ENCODE measurements around the gene ZNF100.
"Not testable (repeated sequence)": the region's sequence is repeated elsewhere in the genome, so short reads cannot be mapped to it uniquely, and the experiment has no call there.

Gene ZNF100

DNA sequence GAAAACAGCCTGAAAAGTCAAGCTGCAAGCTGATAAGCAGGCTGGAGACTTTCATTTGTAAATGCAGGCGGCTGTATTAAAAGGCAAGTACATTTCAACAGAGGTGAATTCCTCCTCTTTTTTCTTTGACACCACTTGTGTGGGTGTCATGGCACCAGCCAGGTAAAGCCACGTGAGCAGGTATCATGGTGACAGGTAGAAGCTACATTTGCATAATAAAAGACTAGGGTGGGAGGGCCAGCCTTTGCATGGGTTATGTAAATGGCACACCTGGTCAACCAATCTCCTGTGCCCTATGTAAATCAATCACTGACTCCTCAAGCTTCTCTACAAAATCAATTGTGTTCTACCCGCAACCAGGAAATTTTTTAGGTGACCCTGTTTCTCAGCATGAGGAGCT, 68.2 kb downstream of the ZNF100 start:
- DNase-seq: no peak

DNA sequence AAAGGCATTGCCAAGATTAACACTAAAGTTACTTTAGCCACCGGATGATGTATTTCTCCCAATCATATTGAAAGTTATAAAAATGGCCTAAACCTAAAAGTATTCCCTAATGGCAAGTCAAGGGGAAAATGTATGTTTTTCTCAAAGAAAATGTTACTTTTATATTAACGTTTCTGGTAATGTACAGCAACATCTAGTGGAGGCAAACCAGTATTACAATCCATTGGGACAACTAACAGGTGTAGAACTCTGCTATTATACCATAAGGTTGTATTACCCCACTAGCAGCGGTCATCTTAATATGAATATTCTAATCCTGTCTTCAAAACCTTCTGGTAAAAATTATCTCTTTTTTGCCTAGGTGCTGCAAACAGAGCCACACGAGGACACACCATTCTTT, 69.2 kb downstream of the ZNF100 start:
- no peak for DNase-seq

DNA sequence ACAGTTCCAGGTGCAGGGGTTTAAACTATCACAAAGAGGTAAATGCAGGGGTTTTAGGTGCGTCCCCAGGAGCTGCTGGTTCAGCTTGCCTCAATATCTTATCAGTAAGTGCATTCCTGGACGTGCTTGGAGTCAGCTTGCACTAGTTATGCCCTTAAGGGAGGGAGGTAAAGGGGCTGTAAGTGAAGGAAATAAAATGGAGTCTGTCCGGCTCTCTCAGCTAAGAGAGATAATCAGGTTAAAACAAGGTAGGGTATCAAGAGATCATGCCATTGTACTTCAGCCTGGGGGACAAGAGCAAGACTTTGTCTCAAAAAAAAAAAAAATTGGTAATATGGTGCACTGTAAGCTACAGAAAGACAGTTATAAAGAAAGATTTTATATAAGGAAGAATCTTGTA, 69.7 kb downstream of the ZNF100 start:
- DNase-seq: no peak

DNA sequence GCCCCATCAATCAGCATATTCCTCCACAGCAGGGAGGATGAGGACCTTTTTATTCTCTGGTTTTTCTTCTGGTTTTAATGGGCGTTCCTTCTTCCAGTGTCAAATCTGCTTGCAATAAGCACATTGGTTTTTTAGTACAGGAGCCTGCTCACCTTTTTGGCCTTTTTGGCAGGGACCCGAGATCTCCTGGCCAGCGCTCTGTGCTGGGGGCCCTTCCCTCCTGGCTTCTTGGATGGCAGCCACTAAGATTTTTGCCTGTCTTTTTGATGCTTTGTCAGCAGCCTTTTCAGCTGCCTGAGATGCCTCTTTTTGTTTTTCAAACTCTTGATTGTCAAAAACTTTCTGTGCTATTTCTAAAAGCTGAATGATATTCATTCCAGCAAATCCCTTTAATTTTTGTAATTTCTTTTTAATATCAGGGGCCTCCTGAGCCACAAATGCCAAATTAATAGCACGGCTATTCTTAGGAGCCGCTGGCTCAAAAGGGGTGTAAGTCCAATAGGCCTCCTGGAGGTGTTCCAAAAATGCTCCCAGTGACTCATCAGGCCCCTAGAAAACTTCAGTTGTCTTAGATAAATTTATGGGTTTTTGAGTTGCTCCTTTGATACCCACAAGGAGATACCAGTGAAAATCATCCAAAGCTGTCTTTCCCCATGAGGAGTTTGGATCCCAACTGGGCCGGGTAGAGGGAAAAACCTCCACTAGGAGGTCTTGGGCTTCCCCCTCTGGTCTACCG, 73.0 kb downstream of the ZNF100 start:
- no peak for DNase-seq

DNA sequence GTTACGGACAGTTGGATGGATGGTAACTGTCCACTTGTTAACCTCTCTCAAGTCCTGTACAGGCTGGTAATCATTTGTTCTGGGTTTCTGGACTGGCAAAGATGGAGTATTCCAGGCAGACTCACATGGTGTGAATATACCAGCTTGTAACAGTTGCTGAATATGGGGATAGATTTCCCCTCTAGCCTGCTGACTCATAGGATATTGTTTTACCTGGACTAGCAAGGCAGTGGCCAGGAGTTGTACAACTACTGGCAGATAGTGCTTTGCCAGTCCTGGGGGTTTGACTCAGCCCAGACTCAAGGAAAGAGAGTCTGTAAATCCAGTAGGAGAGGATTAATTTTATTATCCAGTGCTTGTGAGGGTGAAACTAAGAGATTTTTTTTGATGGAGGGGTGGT, 74.0 kb downstream of the ZNF100 start:
- DNase-seq: no peak

DNA sequence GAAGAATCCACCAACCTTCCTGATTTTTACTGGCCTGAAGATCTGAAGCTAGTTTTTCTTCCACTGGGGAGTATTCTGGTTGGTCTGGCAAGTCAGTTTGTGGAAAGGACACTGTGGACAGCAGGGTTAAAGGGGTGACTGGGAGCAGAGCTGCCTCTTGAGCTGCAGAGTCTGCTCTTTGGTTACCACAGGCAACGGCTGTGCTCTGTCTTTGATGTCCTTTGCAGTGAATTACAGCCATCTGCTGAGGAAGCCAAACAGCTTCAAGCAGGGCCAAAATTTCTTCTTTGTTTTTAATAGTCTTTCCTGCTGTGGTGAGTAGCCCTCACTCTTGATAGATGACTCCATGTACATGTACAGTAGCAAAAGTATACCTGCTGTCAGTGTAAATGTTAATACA, 75.7 kb downstream of the ZNF100 start:
- no peak for DNase-seq

DNA sequence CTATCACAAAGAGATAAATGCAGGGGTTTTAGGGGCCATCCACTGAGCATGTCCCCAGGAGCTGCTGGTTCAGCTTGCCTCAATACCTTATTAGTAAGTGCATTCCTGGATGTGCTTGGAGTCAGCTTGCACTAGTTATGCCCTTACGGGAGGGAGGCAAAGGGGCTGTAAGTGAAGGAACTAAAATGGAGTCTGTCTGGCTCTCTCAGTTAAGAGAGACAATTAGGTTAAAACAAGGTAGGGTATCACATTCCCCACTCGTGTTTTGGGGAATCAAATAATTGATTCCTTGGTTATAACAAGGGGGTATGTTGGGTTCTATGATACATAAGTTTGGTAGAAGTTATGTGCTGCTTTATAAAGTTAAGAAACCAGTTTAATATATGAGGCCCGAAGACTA, 78.9 kb downstream of the ZNF100 start:
- DNase-seq: no peak

DNA sequence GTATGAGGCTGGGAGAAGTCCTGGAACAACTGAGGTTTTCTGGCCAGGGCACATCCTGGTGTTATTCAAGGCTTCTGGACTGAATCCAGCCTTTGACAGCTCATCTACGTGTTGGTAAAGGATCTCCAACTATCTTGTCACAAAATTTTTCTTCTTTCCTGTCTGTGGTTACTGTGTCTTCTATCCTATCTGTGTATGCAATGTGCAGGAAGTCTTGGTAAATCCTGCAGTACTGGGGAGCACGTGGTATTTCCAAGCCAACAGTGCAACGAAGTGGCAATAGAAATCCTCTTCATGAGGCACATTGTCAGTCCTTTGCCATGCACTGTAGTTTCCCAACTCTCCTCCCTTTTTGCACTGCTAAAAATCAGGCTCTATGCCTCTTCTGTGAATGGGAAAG, 86.7 kb downstream of the ZNF100 start:
- no peak for DNase-seq

DNA sequence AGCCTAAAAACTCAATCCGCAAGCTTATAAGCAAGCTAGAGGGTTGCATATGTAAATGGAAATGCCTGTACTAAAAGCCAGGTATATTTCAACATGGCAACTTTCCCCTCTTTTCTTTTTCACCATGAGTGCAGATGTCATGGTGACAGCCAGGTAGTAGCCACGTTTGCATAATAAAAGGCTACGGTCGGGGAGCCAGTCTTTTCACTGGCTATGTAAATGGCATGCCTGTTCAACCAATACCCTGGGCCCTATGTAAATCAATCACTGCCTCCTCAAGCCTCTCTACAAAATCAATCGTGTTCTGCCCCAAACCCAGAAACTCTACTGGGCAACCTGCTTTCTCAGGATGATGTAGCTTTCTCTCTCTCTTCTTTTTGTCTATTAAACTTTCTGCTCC, 87.4 kb downstream of the ZNF100 start:
- no peak for DNase-seq

DNA sequence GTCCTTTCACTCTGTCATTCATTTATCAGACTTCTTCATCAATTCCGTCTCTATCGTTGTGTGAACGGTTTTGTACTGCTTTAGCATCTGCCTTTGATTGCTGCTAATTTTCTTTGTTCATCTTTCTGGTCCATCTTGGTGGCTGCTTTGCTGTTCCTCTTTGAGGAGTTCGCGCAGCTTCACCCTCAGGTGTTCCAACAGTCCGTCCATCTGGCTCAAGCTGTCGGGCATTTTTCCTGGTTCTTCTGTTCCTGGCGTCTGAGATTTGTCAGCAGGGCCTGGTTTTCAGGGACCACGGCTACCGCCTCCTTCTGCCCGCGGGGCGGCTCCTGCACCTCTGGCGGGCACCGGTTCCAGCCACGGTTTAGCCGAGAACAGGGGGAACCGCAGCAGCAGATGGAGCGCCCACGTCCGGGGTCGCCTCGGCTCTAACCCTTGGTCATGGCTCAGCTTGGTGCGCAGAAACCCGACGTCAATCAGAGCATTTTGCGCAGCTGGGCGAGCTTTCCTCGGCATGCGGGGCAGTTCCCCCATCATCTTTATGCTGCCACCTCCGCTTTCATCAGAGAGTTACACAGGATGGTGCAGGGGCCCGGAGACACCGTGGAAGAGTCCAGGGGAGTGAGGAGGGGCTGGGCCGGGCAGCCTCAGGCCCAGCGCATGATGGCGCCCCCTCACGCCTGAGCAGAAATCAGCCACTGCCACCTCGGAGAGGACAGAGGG, 89.5 kb downstream of the ZNF100 start:
- DNase-seq: no peak

DNA sequence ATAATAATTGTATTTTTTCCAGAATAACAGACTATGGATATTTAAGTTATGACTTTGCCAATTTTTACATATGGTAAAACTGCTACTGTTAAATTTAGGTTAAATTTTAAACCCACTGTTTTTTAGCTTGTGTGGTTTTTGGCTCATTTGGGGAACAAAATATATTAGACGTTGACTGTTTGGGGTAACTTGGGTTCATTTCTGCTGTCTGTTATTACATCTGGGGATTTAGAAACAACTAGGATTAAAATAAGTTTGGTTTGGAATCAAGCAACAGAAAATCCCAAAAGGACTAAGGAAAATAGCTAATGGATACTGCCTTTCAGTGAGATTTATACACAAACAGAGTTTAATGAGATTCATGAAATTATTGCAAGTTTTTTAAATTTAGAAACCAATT, 92.9 kb downstream of the ZNF100 start:
- DNase-seq: no peak

DNA sequence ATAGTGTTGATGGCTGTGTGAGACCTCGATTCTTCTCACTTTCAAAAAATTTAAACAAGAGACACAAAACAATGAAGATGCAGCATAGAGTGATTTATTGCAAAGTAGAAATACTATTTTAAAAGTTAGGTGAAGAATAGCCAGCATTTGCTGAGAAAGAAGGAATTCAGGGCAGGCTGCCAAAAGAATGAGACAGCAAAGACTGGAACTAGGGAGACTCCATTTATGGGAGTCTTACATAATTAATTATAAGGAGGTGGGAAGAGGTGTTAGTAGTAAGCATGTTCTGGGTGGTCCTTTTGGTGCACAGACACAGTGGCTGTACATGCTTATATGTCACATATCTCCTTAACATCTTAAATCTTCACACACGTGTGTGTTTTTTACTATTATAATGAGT, 93.9 kb downstream of the ZNF100 start:
- DNase-seq: not testable (repeated sequence)
